GM18951 (cell line): ENCODE results near the gene EBF3.

Experiments used
- POLR2A ChIP-seq: IDR thresholded peaks from 4 replicates; pipeline ENCODE4 v1.6.1; 2011; ENCODE audit warnings: mild to moderate bottlenecking; ENCODE audit not compliant: insufficient read length, insufficient read depth; ENCODE audit errors: extremely low read depth
- in situ Hi-C: fragments of 300-500 bp; cut with MboI; formaldehyde crosslinking; loops from one replicate; pipeline ENCODE4 v1.12.0; 2022; ENCODE audit warnings: low sequenced_read_pairs, mixed read lengths, inconsistent platforms; ENCODE audit not compliant: unreplicated experiment

EBF3 gene

GRCh38 chr10:129787557-129787956 lies 176.5 kb downstream of the EBF3 start:
- in situ Hi-C loops: no loop called here
- TF ChIP-seq POLR2A: no peak

- in situ Hi-C loops: no loop called here
- no peak for TF ChIP-seq POLR2A
These were observed 177.9 kb downstream of the EBF3 start for GRCh38 chr10:129786216-129786615.

DNA sequence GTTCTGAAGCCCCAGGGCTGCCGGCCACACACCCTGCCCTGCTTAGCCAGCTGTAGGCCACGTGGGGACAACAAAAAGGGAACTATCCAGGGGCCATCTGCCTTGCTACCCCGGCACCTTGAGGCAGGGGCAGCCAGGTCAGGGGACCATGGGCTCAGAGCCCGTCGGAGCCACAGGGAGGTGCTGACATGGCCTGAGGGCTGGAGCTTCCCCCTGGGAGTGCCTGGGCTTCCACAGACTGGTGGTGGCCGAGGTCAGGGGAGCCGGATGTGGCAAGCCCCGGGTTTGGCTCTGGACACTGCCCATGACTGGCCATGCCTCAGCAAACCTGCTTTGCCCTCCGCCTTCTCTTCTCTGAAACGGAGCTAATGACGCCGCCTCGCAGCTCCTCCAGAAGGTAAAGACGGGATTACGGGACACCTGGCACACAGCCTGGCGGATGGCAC lies 178.5 kb downstream of the EBF3 start:
- TF ChIP-seq POLR2A: no peak
- in situ Hi-C loops: no loop called here
